Uterus (tissue), 2 donors: ENCODE data around the gene PSMD14.

Experiments
- POLR2A ChIP-seq, 2 donors: fragments of 450-650 bp; IDR thresholded peaks; one replicate each; pipeline ENCODE4 v1.6.1; 2016; ENCODE audit warnings: antibody characterized with exemption in 2 of 2, mild to moderate bottlenecking in 1 of 2, moderate library complexity in 1 of 2
- TF ChIP-seq, protein P1 (sequence below), 4 experiments: fragments of 200-600 bp in 2 of 4; fragments of 450-650 bp in 2 of 4; sonication (generic) in 2 of 4; IDR thresholded peaks; one replicate each; pipeline ENCODE4 v1.5.1; 2016 to 2019; ENCODE audit warnings: antibody characterized with exemption in 4 of 4, mild to moderate bottlenecking in 2 of 4, moderate library complexity in 1 of 4

DNA sequence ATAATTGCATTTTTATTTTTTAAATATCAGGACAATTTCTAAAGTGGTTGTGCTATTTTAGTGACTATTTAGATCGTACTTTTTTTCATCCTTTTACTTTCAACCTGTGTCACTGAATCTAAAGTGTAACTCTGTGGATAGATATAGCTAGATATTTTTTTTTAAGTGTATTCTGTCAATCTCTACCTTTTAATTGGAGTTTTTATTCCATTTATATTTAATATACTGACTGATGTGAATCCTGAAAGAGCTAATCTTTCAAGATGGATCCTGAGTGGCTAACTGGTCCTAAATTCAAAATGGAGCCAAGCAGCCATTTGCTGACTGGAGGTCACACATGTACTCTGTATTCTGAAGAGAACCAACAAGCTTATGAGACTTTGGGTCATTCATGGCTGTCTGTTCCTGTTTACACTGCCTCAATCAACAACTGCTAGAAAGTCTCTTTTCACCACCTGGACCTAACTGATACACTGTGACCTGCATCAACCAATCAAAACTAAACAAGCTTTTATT, 4.6 kb upstream of the PSMD14 start:
- TF ChIP-seq, protein P1, sequence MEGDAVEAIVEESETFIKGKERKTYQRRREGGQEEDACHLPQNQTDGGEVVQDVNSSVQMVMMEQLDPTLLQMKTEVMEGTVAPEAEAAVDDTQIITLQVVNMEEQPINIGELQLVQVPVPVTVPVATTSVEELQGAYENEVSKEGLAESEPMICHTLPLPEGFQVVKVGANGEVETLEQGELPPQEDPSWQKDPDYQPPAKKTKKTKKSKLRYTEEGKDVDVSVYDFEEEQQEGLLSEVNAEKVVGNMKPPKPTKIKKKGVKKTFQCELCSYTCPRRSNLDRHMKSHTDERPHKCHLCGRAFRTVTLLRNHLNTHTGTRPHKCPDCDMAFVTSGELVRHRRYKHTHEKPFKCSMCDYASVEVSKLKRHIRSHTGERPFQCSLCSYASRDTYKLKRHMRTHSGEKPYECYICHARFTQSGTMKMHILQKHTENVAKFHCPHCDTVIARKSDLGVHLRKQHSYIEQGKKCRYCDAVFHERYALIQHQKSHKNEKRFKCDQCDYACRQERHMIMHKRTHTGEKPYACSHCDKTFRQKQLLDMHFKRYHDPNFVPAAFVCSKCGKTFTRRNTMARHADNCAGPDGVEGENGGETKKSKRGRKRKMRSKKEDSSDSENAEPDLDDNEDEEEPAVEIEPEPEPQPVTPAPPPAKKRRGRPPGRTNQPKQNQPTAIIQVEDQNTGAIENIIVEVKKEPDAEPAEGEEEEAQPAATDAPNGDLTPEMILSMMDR (IDR thresholded peaks at IDR 0.05): no peak
- no peak for TF ChIP-seq POLR2A (IDR thresholded peaks at IDR 0.05)
